Dedifferentiated amniotic fluid mesenchymal stem cell (primary cell): ENCODE data around the gene GOLGA3.
"Not testable (repeated sequence)": the region's sequence is repeated elsewhere in the genome, so short reads cannot be mapped to it uniquely, and the experiment has no call there.

ENCODE experiments used
- DNase-seq: peaks from one replicate; pipeline ENCODE4 v3.0.0-alpha.2; 2016; ENCODE audit errors: extremely low spot score

The GOLGA3 gene

GRCh38 chr12:132812631-132813305 is 15.9 kb downstream of the GOLGA3 start:
- DNase-seq, result no peak

DNA sequence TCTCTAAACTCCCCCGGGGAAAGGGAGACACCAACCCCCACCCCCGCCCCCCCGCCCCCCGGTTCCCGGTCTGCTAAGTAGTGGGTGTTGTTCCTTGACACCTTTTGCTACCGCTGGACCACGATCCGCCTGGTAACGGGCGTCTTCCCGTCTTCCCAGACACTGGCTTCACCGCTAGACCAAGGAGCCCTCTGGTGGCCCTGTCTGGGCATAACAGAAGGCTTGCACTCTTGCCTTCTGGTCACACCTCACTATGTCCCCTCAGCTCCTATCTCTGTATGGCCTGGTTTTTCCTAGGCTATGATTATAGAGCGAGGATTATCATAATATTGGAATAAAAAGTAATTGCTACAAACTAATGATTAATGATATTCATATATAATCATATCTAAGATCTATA is 19.3 kb downstream of the GOLGA3 start:
- not testable (repeated sequence) for DNase-seq

DNA sequence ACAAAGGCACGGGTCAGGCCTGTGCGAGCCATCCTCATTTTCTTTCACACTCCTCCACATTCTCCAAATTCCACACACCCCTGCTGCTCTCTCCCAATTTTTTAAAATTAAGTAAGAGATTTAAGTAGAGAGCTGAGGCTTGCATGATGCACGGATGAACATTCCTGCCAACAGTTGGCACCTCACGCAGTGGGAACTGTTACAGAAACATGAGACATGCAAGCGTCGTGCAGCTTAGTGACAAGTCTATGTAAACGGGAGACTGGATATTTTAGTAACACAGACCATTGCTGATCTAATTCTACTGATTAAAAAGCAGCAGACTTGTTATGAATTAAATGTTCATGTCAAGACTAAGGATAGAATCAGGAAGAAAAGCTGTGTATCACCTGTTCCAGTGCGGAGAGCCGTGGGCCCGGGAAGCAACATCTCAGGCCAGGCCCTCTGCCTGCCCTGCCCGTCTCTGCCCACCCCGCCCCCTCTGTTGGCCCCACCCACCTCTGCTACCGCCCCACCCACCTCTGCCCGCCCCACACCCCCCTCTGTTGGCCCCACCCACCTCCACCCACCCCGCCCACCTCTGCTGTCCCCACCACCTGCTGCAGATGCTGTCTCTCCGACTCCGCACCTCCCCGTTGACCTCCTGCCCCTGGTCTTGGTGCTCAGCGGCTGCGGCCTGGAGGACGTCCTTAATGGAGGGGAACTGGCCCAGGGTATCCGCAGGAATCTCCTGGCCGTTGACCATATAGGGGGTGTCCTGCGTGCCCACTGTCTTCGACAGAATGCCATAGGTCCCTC is 21.2 kb downstream of the GOLGA3 start:
- no peak for DNase-seq

DNA sequence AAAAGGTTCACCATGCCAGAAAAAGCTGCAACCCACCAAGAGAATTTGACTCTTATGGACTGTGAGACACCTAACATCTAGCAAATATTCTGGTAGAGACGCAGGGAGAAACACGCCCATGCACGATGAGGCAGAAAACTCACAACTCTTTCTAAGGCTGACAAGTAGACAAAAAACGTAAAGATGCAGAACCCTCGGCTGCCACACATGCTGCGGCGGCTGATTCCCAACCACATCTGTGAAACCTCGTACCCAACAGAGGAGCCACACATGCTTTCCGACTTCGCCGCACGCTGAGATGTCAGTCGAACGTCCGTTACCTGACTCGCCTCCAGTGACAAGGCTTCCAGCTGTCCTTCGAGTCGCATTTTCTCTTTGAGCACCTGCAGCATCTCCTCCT is 21.8 kb downstream of the GOLGA3 start:
- DNase-seq, result no peak

DNA sequence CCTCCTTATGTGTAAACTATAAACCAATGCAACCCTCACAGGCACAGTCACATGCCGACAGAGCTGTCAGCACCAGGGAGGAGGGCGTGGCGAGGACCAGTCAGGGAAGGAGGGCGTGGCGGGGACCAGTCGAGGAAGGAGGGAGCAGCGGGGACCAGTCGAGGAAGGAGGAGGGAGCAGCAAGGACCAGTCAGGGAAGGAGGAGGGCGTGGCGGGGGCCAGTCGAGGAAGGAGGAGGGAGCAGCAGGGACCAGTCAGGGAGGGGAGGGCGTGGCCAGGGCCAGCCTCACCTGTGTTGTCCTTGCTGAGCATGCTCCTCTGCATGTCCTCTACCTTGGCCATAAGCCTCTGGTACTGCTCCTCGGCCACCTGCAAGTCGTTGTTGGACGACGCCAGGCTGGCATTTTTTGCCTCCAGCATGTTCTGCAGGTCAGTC is 24.2 kb downstream of the GOLGA3 start:
- no peak for DNase-seq

GRCh38 chr12:132803888-132804287 is 24.8 kb downstream of the GOLGA3 start:
- no peak for DNase-seq

DNA sequence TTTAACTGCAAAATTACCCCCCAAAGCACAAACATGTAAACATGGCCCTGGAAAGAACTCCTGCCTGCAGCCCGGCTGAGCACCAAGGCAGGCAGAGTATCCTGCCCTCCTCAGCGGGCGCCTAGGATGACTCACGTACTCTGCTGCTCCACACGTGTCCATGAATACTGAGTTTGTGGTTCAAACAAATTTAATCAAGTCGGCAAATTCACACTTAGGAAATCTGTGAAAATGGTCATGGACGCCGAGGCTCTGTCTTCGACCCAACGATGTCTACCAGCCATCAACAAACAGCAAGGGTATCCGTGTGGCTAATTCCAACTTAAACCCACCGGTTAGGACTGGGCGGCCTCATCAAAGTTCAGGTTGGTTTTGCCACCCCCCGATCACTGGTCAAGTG is 25.5 kb downstream of the GOLGA3 start:
- no peak for DNase-seq

DNA sequence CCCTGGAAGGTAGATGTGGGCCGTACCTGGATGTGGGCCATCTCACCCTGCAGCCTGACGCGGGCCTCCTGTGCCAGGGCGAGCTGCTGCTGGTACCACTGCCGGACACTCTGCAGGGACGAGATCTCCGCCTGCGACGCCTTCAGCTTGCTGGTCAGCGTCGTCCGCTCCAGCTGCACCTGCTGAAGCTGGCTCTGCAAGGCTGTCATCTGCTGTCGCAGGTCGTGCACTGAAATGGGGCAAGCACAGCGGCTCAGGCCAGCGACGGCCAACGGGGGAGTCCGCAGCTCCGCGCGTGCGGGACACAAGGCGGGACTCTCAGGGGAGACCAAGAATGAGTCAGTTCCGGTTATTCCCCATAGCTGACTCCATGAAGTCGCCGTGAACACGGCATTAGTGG is 26.9 kb downstream of the GOLGA3 start:
- no peak for DNase-seq

- DNase-seq, result no peak
Measured at GRCh38 chr12:132798836-132799235, 29.8 kb downstream of the GOLGA3 start.

DNA sequence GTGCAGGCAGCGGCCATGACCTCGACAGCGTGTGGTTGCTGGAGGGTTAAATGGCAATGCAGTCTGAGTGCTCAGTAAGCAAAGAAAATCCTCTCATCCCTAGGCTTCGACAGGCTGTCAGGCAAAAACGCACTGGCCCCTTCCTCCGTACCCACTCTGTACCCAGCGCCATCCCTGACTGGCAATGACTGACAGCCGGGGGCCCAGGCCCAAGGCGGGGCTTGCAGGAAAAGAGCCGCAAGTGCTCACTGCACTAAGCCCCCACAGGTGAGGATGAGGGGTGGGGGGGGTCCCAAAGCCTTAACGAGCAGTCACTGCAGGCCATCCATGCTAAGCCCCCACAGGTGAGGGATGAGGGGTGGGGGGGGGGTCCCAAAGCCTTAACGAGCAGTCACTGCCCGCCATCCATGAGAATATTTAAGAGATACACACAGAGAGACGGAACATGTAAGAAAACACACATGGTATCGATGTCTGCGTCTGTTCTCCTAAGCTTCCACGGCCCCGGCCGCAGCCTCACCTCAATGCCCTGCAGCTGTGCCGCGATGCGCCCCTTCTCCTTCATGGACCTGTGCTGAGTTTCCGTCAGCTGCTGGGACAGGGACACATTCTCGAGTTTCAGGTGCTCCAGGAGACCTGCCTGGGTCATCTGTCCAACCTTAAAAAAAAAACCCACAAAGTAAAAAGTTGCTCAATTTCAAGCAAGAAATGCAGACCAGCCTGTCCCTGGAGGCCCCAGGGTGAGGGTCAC is 30.7 kb downstream of the GOLGA3 start:
- DNase-seq, result no peak

GRCh38 chr12:132795847-132796246 is 32.8 kb downstream of the GOLGA3 start:
- no peak for DNase-seq

DNA sequence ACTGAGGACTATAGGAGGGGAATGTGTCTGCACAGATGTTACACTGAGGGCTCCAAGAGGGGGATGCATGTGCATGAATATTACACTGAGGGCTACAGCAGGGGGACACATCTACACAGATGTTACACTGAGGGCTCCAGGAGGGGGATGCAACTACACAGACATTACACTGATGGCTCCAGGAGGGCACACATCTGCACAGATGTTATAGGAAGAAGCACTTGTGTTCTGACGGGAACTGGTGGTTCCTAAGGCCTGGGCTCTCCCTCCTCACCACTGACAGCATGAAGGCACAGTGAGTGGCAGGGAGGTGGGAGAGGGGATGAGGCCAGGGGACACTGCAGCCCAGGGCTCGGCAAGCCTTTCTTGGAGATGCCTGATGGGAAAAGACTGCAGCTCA is 36.7 kb downstream of the GOLGA3 start:
- not testable (repeated sequence) for DNase-seq

DNA sequence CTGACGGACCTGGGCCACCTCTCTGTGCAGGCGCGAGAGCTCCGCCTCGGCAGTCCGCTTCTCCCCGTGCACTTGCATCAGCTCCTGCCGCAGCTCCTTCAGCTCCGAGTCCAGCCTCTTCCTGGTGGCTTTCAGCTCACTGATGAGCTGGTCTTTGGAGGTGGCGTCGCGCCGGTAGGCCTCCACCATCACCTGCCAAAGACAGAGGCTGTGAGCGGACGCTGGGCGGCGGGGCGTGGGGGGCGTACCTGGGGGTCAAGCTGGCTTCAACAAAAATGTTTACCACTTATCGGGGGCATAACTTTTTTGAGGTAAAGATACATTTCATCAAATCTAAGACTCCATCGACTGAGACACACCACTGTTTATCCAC is 39.6 kb downstream of the GOLGA3 start:
- no peak for DNase-seq

DNA sequence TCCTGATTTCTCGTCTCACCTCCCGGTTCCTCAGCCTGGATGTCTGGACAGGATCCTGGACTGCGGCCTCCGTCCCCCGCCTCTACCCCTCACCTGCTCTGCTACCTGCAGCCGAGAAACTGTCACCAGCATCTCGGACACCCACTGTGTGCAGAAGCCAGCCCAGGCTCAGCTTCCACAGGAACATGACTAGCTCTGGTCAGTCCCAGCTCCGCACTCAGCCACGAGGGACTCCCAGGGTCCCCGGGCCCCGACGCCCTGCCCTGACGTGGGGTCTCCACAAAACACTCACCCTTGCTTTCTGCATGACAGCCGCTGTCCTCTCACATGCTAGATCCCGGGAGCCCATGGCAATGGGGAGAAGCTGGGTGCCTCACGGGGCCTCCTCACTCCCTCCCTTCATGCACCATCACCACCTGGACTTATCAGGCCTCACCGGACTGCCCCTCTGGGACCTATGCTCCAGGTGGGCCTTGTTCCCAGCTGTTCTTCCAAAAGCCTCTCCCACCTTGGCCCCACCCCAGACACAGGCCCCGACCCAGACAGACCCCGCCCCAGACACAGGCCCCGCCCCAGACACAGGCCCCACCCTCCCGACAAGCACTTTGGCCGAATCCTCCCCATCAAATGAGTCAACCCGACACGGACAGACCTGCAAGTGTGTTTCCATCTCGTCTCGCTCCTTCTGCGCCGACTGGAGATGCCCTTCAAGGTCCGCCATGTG is 40.1 kb downstream of the GOLGA3 start:
- DNase-seq, result no peak

DNA sequence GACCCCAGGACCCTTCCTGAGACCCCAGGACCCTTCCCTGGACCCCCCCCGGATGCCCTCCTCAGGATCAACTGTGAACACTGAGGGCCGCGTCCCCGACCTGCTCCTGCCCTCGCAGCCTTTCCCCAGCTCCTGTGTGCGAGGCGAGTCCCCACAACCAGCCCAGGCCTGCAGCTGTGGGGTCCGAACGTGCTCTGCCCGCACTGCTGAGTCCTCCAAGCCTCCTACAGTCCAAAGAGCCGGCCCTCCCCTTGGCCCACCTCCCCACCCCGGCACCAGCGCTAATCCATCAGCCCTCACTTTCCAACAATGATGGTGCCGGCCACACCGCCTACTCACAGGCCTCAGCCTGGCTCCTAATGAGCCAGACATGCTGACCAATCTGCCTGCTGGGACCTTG is 40.8 kb downstream of the GOLGA3 start:
- no peak for DNase-seq

DNA sequence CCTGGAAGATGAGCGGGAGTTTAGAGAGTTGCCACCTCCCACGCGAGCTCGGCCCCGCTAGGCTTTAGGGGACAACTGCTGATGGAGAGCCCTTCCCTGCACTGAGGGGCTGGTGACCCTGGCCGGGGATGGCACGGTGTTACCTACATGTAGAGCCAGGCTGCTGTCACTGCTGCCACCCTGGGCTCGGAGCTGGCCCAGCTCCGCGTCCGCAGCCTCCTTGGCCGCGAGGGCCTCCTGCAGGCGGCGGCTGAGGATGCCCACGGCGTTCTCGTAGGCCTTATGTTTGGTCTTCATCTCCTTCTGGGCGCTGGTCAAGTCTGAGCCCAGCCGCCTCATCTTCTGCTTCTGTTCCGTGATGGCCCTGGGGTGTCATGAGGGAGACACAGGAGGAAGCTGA is 42.5 kb downstream of the GOLGA3 start:
- DNase-seq, result no peak

DNA sequence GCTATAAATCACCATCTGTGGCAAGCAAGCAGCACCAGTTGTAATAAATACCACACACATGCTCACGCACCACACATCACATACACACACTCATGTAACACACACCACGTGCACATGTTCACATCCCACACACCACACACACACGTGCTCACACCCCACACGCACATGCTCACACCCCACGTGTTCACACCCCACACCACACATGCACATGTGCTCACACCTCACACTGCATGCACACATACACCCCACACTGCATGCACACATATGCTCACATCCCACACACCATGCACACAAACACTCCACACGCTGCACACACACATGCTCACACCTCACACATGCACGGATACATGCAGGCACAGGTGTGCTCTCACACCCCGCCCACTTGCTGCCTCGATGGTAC is 44.1 kb downstream of the GOLGA3 start:
- no peak for DNase-seq

DNA sequence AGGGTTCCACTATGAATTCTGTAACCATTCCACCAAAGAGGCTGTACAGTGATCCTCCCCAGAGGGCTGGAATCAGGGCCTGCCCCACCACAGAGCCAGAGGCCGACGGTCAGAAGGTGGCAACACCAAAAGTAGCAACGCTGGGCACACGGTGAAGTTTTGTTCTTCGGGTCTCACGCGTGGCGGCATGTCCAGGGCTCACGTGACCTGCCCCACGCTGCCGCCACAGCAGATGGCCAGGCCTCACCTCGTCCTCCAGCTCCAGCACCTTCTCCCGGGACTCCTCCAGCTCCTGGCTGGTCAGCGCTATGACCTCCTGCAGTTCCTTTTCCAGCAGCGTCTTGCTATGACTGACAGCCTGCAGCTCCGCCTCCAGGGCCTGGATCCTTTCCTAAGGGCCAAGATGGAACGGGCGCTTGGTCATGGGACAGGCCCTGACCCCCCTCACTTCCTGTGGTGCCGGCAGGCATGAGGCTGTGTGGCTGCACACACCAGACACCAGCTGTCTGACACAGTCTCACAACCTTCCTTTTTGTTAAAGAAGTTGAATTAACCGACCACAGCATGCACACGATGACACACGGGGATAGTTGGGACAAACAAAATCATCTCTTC is 44.6 kb downstream of the GOLGA3 start:
- no peak for DNase-seq

GRCh38 chr12:132781938-132782337 is 46.7 kb downstream of the GOLGA3 start:
- no peak for DNase-seq

GRCh38 chr12:132779781-132780353 is 48.8 kb downstream of the GOLGA3 start:
- DNase-seq, result no peak

GRCh38 chr12:132777614-132778013 is 51.1 kb downstream of the GOLGA3 start:
- no peak for DNase-seq
